HEK293 (cell line): ENCODE measurements around the gene RASL11B.

ENCODE experiments used
- CTCF ChIA-PET: fragments of 350-600 bp; formaldehyde crosslinking; extraction: SDS; loops from one replicate; lab custom pipeline; 2021; ENCODE audit warnings: antibody characterized with exemption; lab: Yijun Ruan, JAX
- POLR2A ChIA-PET: fragments of 300-600 bp; formaldehyde crosslinking; extraction: SDS; loops from one replicate; lab custom pipeline; 2020; ENCODE audit warnings: antibody characterized with exemption, inconsistent platforms; lab: Yijun Ruan, JAX
- H3K27ac ChIP-seq: fragments of 200-500 bp; sonication (Bioruptor generic); 2 replicates; pipeline ENCODE4 v1.5.1; 2014; ENCODE audit warnings: low read depth, low read length, control low read depth, inconsistent platforms; ENCODE audit errors: extremely low read depth
- H3K36me3 ChIP-seq, 2 experiments: fragments of 200-500 bp in 1 of 2; sonication (Bioruptor generic) in 1 of 2; 1 replicate in 1 of 2; 2 replicates in 1 of 2; pipeline ENCODE4 v1.5.1; 2014 to 2017; ENCODE audit warnings: inconsistent platforms in 2 of 2, low read length in 2 of 2; ENCODE audit not compliant: control insufficient read depth in 2 of 2, insufficient read depth in 1 of 2
- H3K4me1 ChIP-seq: fragments of 200-500 bp; sonication (Bioruptor generic); 2 replicates; pipeline ENCODE4 v1.5.1; 2014; ENCODE audit warnings: mild to moderate bottlenecking, low read length, inconsistent platforms; ENCODE audit not compliant: control insufficient read depth, insufficient read depth
- H3K4me3 ChIP-seq: 2 replicates; pipeline ENCODE4 v1.5.1; 2011; ENCODE audit warnings: low read depth, mild to moderate bottlenecking, control low read depth, low read length, moderate library complexity
- H3K9me3 ChIP-seq: fragments of 200-500 bp; sonication (Bioruptor generic); 2 replicates; pipeline ENCODE4 v1.5.1; 2014; ENCODE audit warnings: low read depth, low read length, inconsistent platforms; ENCODE audit not compliant: control insufficient read depth, insufficient read depth
- HOXC10 ChIP-seq: sonication (generic); formaldehyde crosslinking; IDR thresholded peaks from 2 replicates; pipeline ENCODE4 v1.8.1; 2023; ENCODE audit warnings: mild to moderate bottlenecking, missing genetic modification reagents
- KLF1 ChIP-seq: fragments of 450-650 bp; formaldehyde crosslinking; IDR thresholded peaks from 2 replicates; pipeline ENCODE4 v1.5.1; 2016; ENCODE audit warnings: missing biosample characterization, missing genetic modification characterization
- SCRT1 ChIP-seq: fragments of 450-650 bp; formaldehyde crosslinking; IDR thresholded peaks from 2 replicates; pipeline ENCODE4 v1.5.1; 2016; ENCODE audit warnings: missing biosample characterization, missing genetic modification characterization, borderline replicate concordance
- TCF7L2 ChIP-seq: IDR thresholded peaks from 2 replicates; pipeline ENCODE4 v1.6.1; 2011; ENCODE audit warnings: low read depth, mild to moderate bottlenecking, inconsistent platforms, low read length, moderate library complexity, borderline replicate concordance
- ZBTB1 ChIP-seq: fragments of 450-650 bp; formaldehyde crosslinking; IDR thresholded peaks from 2 replicates; pipeline ENCODE4 v1.5.1; 2016; ENCODE audit warnings: missing biosample characterization, missing genetic modification characterization
- ZBTB17 ChIP-seq: fragments of 450-650 bp; formaldehyde crosslinking; IDR thresholded peaks from 2 replicates; pipeline ENCODE4 v1.5.1; 2016; ENCODE audit warnings: missing biosample characterization, missing genetic modification characterization
- ZNF114 ChIP-seq: fragments of 450-650 bp; formaldehyde crosslinking; IDR thresholded peaks from 2 replicates; pipeline ENCODE4 v1.5.0; 2017; ENCODE audit warnings: missing biosample characterization, missing genetic modification characterization
- ZNF202 ChIP-seq: fragments of 450-650 bp; formaldehyde crosslinking; IDR thresholded peaks from 2 replicates; pipeline ENCODE4 v1.5.1; 2016; ENCODE audit warnings: missing biosample characterization, missing genetic modification characterization, borderline replicate concordance
- ZNF211 ChIP-seq: fragments of 450-650 bp; formaldehyde crosslinking; IDR thresholded peaks from 2 replicates; pipeline ENCODE4 v1.5.1; 2016; ENCODE audit warnings: low read depth, missing biosample characterization, missing genetic modification characterization
- ZNF23 ChIP-seq: fragments of 450-650 bp; formaldehyde crosslinking; IDR thresholded peaks from 2 replicates; pipeline ENCODE4 v1.5.1; 2016; ENCODE audit warnings: missing biosample characterization, missing genetic modification characterization, borderline replicate concordance
- ZNF37A ChIP-seq: fragments of 450-650 bp; IDR thresholded peaks from 2 replicates; pipeline ENCODE4 v1.5.1; 2018; ENCODE audit warnings: missing biosample characterization, missing genetic modification characterization
- ZNF423 ChIP-seq: fragments of 450-650 bp; formaldehyde crosslinking; IDR thresholded peaks from 2 replicates; pipeline ENCODE4 v1.5.1; 2016; ENCODE audit warnings: missing biosample characterization, missing genetic modification characterization
- ZNF426 ChIP-seq: fragments of 450-650 bp; formaldehyde crosslinking; IDR thresholded peaks from 2 replicates; pipeline ENCODE4 v1.5.1; 2017; ENCODE audit warnings: missing biosample characterization, missing genetic modification characterization, mild to moderate bottlenecking, inconsistent platforms, moderate library complexity
- ZNF529 ChIP-seq: fragments of 450-650 bp; formaldehyde crosslinking; IDR thresholded peaks from 2 replicates; pipeline ENCODE4 v1.5.1; 2017; ENCODE audit warnings: missing genetic modification characterization, missing biosample characterization; ENCODE audit not compliant: insufficient replicate concordance
- ZNF560 ChIP-seq: fragments of 450-650 bp; formaldehyde crosslinking; IDR thresholded peaks from 2 replicates; pipeline ENCODE4 v1.5.1; 2017; ENCODE audit warnings: missing biosample characterization, missing genetic modification characterization, borderline replicate concordance
- ZNF596 ChIP-seq: fragments of 450-650 bp; IDR thresholded peaks from 2 replicates; pipeline ENCODE4 v1.5.0; 2018; ENCODE audit warnings: missing biosample characterization, mild to moderate bottlenecking, missing genetic modification characterization, moderate library complexity
- ZNF624 ChIP-seq: fragments of 450-650 bp; formaldehyde crosslinking; IDR thresholded peaks from 2 replicates; pipeline ENCODE4 v1.5.1; 2017; ENCODE audit warnings: missing biosample characterization, missing genetic modification characterization
- ZNF660 ChIP-seq: fragments of 450-650 bp; IDR thresholded peaks from 2 replicates; pipeline ENCODE4 v1.5.1; 2018; ENCODE audit warnings: missing biosample characterization, mild to moderate bottlenecking, missing genetic modification characterization
- TF ChIP-seq, protein P1 (sequence below): fragments of 450-650 bp; formaldehyde crosslinking; IDR thresholded peaks from 2 replicates; pipeline ENCODE4 v1.5.1; 2016; ENCODE audit warnings: missing biosample characterization, missing genetic modification characterization, low read depth
- TF ChIP-seq, protein P2 (sequence below): fragments of 450-650 bp; formaldehyde crosslinking; IDR thresholded peaks from 2 replicates; pipeline ENCODE4 v1.5.1; 2016; ENCODE audit warnings: missing biosample characterization, missing genetic modification characterization, borderline replicate concordance

Gene RASL11B

DNA sequence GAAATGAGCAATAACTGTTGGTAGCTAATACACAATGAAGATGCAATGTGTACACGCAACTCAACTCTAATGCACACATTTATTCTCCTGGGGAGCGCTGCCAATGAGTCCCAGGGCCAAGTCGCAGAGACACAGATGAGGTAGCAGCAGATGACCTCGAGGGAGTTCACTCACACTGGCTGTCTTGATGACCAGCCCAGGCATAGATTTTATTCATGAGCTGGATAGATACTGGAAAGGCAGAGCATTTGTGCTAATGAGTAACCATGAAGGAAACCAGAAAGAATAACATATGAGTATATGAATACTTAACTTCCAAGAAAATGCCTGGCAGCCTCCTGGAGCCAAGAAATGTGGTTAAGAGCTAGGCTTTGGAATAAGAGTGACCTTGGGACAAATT is 42.3 kb downstream of the RASL11B start:
- Histone ChIP-seq H3K27ac (no peak overlapping the region), H3K4me3 (no peak overlapping the region), H3K9me3 (no peaks in the 10 kb centered on the region), H3K36me3 (no peaks in the 10 kb centered on the region), H3K4me1 (no peaks in the 10 kb centered on the region)
- TF ChIP-seq ZNF596 (no peak), ZNF23 (no peak), ZNF660 (no peak), ZNF114 (no peak), TCF7L2 (no peak), ZNF624 (tag by site-specific recombination) (no peak), SCRT1 (no peak), ZNF37A (no peak), KLF1 (no peak), ZNF423 (tag by site-specific recombination) (no peak), ZNF211 (no peak), HOXC10 (CRISPR knock-in tag) (no peak), ZNF560 (tag by site-specific recombination) (no peak), ZNF529 (no peak), ZNF426 (tag by site-specific recombination) (no peak), ZNF202 (tag by site-specific recombination) (no peak)
- TF ChIP-seq, protein P1, sequence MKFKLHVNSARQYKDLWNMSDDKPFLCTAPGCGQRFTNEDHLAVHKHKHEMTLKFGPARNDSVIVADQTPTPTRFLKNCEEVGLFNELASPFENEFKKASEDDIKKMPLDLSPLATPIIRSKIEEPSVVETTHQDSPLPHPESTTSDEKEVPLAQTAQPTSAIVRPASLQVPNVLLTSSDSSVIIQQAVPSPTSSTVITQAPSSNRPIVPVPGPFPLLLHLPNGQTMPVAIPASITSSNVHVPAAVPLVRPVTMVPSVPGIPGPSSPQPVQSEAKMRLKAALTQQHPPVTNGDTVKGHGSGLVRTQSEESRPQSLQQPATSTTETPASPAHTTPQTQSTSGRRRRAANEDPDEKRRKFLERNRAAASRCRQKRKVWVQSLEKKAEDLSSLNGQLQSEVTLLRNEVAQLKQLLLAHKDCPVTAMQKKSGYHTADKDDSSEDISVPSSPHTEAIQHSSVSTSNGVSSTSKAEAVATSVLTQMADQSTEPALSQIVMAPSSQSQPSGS (tag by site-specific recombination): no peak
- TF ChIP-seq, protein P2, sequence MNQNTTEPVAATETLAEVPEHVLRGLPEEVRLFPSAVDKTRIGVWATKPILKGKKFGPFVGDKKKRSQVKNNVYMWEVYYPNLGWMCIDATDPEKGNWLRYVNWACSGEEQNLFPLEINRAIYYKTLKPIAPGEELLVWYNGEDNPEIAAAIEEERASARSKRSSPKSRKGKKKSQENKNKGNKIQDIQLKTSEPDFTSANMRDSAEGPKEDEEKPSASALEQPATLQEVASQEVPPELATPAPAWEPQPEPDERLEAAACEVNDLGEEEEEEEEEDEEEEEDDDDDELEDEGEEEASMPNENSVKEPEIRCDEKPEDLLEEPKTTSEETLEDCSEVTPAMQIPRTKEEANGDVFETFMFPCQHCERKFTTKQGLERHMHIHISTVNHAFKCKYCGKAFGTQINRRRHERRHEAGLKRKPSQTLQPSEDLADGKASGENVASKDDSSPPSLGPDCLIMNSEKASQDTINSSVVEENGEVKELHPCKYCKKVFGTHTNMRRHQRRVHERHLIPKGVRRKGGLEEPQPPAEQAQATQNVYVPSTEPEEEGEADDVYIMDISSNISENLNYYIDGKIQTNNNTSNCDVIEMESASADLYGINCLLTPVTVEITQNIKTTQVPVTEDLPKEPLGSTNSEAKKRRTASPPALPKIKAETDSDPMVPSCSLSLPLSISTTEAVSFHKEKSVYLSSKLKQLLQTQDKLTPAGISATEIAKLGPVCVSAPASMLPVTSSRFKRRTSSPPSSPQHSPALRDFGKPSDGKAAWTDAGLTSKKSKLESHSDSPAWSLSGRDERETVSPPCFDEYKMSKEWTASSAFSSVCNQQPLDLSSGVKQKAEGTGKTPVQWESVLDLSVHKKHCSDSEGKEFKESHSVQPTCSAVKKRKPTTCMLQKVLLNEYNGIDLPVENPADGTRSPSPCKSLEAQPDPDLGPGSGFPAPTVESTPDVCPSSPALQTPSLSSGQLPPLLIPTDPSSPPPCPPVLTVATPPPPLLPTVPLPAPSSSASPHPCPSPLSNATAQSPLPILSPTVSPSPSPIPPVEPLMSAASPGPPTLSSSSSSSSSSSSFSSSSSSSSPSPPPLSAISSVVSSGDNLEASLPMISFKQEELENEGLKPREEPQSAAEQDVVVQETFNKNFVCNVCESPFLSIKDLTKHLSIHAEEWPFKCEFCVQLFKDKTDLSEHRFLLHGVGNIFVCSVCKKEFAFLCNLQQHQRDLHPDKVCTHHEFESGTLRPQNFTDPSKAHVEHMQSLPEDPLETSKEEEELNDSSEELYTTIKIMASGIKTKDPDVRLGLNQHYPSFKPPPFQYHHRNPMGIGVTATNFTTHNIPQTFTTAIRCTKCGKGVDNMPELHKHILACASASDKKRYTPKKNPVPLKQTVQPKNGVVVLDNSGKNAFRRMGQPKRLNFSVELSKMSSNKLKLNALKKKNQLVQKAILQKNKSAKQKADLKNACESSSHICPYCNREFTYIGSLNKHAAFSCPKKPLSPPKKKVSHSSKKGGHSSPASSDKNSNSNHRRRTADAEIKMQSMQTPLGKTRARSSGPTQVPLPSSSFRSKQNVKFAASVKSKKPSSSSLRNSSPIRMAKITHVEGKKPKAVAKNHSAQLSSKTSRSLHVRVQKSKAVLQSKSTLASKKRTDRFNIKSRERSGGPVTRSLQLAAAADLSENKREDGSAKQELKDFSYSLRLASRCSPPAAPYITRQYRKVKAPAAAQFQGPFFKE (tag by site-specific recombination): no peak
- POLR2A ChIA-PET: no interaction called here
- CTCF ChIA-PET: no interaction called here

DNA sequence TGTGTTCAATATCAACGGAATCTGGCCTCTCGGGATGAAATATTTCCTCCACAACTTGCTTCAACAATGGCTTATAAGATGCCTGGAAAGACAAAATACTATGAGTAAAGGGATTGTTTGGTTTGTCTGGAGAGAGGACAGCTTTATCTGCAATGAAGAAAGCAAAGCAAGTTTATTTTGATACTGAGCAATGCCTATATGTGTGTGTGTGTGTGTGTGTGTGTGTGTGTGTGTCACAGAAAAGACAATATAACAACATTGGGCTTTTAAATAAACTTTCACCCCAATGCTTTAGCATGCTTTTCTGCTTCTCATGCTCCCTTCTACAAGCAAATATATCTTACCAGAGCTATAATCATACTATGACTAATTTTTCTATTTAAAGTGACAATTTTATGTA is 45.4 kb downstream of the RASL11B start:
- Histone ChIP-seq H3K36me3 (no peaks in the 10 kb centered on the region), H3K4me1 (no peaks in the 10 kb centered on the region), H3K9me3 (no peaks in the 10 kb centered on the region), H3K4me3 (no peak overlapping the region), H3K27ac (no peak overlapping the region)
- POLR2A ChIA-PET: no interaction called here
- CTCF ChIA-PET: interaction anchor here (0.6 kb wide), 1 partner anchor 152 kb away, joined by 3 read pairs; no protein-coding TSS in a partner anchor
- TF ChIP-seq ZBTB17 (tag by site-specific recombination) (no peak), ZNF202 (tag by site-specific recombination) (no peak), ZBTB1 (tag by site-specific recombination) (no peak)
